ENCODE results near the gene NRIP2. TPM values are rescaled to one million over a fixed set of nuclear protein-coding genes. Genes with fewer than 3 reads are reported as not detected.

NRIP2 gene
- total RNA-seq, 1 donor from 2014 or later, result not detected

DNA sequence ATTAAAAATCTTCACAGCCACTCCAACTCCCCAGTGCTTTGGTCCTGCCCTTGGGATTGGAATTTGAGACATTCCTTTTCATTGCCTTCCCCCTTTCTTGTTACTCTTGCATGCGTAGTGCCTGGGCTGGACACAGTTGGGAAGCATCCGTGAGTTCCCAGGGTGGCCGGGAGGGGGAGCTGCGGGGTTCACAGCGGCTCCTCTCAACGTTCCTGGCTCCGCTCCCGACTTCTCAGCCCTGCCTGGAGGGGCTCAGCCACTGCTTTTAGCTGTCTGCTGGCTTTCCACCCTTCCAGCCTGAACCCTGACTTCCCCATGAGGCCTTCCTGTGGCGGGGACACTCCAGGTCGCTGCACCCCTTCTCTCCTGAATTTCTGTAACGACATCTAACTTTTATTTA, 18.8 kb upstream of the NRIP2 start:
- peak; percentile 46 to 89 for DNase-seq (ENCODE audit: low spot score in 2 of 2)
- FAIRE-seq, result no peak

- DNase-seq (ENCODE audit: low spot score in 2 of 2) (no peak), FAIRE-seq (no peak)
Observed at GRCh38 chr12:2851931-2852330, 17.1 kb upstream of the NRIP2 start.

DNA sequence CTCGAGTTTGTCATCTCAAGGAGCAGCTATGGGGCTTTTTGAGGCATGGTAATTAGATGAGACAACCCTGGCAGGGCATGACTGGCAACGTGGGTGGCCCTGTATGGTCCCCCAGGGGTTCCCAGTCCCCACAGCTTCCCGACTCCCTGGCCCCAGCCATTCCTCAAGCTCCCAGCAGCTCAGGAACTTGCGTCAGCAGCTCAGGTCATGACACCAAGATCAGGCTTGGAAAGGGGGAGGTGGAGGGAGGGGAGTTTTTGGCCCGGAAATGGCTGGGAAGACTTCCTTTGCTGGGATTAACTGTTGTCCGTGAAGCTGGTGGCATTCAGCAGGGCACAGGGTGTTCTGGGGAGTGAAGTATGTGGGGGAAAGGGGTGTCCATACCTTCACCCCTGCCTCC, 10.4 kb upstream of the NRIP2 start:
- FAIRE-seq (no peak), DNase-seq (ENCODE audit: low spot score in 2 of 2) (no peak)

GRCh38 chr12:2844786-2845185, 10.0 kb upstream of the NRIP2 start:
- no peak for DNase-seq (ENCODE audit: low spot score in 2 of 2)
- FAIRE-seq, result no peak

GRCh38 chr12:2842948-2843347, 8.1 kb upstream of the NRIP2 start:
- FAIRE-seq, result no peak

DNA sequence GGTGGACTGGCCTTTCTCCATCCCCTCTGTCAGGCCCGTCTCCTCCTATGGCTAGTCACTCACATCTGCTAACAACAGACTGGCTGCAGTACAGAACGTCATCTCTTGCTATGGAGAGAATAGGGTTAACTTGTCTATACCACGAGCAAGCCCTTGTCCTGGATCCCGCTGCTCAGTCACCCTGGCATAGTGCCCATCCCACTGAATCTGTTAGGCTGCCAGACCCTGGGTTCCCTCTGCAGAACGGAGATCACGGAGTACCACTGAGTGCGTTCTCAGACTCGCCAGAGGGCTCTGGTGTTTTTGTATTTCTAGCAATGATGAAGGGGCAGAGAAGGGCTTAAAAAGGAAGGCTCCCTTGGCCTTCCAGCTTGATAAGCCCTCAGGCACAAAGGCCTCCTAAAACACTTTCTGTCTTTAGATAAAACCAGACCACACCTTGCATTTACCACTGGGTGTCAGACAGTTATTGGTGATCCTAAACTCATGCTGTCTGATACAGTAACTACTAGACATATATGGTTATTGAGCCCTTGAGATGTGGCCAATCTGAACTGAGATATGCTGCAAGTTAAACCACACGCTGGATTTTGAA, 6.3 kb upstream of the NRIP2 start:
- FAIRE-seq, result no peak
- DNase-seq (ENCODE audit: low spot score in 2 of 2), result no peak

More at GRCh38 chr12:2842948-2843347, 8.1 kb upstream of the NRIP2 start:
- no peak for DNase-seq (ENCODE audit: low spot score in 2 of 2)

- no peak for FAIRE-seq
- no peak for DNase-seq (ENCODE audit: low spot score in 2 of 2)
Observed at GRCh38 chr12:2836574-2836973, 1.7 kb upstream of the NRIP2 start.

DNA sequence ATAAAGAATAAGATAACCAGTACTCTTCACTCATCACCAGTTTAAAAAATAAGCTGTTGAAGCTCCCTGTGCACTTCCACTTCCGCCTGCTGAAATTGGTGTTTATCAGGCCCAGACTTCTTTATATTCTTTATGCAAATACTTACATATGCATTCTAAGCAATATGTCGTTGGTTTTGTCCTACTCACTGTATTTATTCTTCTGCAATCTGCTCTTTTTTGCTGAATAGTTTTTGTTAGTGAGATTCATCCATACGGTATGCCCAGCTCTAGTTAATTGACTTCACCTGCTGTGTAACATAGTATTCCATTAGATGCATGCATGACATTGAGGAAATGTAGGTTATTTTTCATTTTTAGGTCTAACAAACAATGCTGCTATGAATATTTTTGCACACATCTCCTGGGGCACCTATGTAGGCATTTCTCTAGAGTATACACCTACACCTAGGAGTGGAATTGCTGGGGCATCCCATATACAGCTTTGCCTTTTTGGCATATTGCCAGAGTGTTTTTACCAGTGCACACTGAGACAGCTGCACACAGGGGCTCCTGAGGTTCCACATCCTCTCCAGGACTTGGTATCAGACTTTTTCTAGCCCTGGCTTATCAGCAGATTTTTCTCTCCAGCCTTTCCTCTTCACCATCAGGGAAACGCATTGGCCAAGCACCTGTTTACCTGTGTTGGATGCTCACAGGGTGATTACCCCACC, 1.0 kb upstream of the NRIP2 start:
- FAIRE-seq (no peak), DNase-seq (ENCODE audit: low spot score in 2 of 2) (no peak)

DNA sequence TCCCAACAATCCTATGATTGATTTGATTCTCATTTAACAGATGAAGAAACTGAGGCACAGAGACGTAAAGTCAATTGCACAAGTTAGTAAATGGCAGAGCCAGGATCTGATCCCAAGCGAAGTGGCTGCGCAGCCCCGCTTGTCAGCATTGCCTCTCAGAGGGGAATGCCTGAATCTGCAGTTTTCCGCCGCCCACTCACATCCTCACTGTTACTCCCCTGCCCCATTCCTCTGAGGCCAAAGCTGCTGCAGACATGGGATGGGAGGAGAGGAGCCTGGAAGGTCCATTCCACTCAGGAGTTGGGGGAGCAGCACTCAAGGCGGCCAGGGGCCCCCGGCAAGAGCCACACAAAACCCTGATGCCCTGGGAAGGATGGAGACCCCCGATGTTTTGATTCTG, 1.0 kb downstream of the NRIP2 start:
- FAIRE-seq, result no peak
- DNase-seq (ENCODE audit: low spot score in 2 of 2), result no peak

- no peak for FAIRE-seq
- DNase-seq (ENCODE audit: low spot score in 2 of 2), result no peak
Observed at GRCh38 chr12:2833327-2833726, 1.5 kb downstream of the NRIP2 start.

DNA sequence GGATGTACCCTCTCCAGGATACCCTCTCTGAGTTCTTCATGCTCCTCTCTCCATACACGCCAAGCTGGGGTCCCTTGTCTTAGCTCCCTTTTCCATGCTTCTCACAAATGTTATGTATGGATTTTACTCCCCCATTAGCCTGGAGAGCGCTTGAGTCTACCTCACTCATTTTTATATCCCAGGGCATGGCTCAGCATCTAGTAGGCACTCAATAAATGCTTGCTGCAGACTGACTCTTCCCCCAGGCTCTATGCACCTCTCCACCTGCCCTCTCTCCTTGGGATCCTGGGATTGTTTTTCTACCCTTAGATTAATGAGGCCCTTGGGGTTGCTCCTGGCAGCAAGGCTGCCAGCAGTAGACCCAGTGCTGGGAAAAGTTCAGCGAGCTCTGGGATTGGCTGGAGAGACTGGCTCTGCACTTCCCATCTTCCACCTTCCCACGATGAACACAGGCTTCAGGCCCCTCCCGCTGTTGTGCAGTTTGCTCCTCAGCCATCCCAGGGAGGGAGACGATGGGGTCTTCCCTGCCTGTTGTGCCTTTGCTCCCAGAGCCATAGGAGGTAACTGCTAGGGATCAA, 2.2 kb downstream of the NRIP2 start:
- DNase-seq (ENCODE audit: low spot score in 2 of 2) (no peak), FAIRE-seq (no peak)

- DNase-seq (ENCODE audit: low spot score in 2 of 2) (no peak), FAIRE-seq (no peak)
Observed at GRCh38 chr12:2829275-2829674, 5.6 kb downstream of the NRIP2 start.

GRCh38 chr12:2826721-2827515, 7.9 kb downstream of the NRIP2 start:
- FAIRE-seq (no peak), DNase-seq (ENCODE audit: low spot score in 2 of 2) (no peak)

DNA sequence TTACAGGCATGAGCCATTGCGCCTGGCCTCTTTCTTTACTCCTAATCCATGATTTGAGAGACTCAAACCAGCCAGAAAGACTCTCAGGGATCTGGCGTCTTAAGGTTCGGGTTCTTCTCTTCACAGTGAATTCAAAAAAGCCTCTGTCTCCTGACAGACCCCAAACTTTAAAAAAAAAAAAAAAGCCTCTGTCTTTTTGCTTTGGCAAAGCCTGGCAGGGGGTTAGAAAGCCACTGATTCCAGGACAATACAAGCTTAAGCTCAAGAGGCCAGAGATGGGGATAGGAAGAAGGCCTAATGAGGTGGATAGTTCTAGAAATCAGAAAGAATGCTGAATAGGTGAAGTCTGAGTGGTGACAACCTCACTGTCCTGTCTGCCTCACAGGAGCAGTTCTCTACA, 8.8 kb downstream of the NRIP2 start:
- FAIRE-seq (no peak), DNase-seq (ENCODE audit: low spot score in 2 of 2) (no peak)

- FAIRE-seq, result no peak
Observed at GRCh38 chr12:2825132-2825531, 9.7 kb downstream of the NRIP2 start.

DNA sequence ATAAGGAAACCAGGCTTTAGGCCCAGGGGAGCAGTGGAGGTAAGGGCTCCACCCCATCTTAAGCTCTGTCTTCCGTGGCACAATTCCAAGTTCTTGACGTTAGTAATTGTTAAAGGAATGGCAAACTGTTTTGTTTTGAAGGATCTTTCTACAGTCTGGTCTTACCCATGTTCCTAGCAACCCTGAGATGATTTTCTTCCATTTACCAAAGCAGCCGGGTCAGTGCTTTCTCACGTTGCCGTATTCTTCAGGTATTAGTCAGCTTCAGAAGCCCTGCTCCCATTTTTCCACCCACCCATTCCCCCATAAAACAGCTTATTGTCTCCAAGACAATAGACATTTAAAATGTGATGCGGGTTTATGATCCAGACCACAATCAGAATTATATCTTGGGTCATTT, 10.3 kb downstream of the NRIP2 start:
- DNase-seq (ENCODE audit: low spot score in 2 of 2) (no peak), FAIRE-seq (no peak)

More at GRCh38 chr12:2825132-2825531, 9.7 kb downstream of the NRIP2 start:
- no peak for DNase-seq (ENCODE audit: low spot score in 2 of 2)

- FAIRE-seq, result no peak
- DNase-seq (ENCODE audit: low spot score in 2 of 2), result no peak
Observed at GRCh38 chr12:2823483-2823882, 11.4 kb downstream of the NRIP2 start.

DNA sequence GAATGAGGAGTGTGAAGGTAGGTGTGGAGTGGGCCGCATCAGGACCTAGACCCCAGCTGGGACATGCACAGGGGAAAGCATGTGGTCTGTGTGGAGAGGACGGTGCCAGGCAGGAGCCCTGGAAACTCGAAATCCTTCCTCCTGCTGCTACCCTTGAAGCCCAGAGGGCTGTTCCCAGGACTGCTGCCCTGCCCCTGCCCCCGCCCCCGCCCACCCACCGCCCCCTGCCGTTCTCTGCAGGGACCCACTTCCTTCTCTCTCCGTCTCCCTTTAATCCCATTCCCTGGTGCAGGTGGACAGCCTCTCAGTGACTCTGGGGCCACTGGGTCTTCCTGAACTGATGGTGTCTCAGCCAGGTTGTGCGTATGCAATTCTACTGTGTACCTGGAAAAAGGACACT, 14.4 kb downstream of the NRIP2 start:
- no peak for FAIRE-seq
- no peak for DNase-seq (ENCODE audit: low spot score in 2 of 2)

DNA sequence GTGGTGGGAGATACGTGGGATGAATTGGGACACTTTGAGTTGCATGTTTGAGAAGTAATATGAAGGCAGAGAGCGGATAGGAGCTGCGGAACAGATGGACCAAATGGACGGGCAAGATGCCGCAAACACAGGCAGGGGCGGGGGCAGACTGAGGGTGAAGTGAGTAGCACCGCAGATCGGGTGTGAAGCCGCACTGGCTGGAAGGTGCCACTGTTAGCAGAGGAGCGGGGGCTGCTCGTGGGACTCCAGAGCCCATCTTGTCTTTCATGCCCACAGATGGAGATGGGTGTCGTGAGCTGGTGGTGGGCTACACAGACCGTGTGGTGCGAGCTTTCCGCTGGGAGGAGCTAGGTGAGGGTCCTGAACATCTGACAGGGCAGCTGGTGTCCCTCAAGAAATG, 15.0 kb downstream of the NRIP2 start:
- FAIRE-seq, result no peak
- no peak for DNase-seq (ENCODE audit: low spot score in 2 of 2)

DNA sequence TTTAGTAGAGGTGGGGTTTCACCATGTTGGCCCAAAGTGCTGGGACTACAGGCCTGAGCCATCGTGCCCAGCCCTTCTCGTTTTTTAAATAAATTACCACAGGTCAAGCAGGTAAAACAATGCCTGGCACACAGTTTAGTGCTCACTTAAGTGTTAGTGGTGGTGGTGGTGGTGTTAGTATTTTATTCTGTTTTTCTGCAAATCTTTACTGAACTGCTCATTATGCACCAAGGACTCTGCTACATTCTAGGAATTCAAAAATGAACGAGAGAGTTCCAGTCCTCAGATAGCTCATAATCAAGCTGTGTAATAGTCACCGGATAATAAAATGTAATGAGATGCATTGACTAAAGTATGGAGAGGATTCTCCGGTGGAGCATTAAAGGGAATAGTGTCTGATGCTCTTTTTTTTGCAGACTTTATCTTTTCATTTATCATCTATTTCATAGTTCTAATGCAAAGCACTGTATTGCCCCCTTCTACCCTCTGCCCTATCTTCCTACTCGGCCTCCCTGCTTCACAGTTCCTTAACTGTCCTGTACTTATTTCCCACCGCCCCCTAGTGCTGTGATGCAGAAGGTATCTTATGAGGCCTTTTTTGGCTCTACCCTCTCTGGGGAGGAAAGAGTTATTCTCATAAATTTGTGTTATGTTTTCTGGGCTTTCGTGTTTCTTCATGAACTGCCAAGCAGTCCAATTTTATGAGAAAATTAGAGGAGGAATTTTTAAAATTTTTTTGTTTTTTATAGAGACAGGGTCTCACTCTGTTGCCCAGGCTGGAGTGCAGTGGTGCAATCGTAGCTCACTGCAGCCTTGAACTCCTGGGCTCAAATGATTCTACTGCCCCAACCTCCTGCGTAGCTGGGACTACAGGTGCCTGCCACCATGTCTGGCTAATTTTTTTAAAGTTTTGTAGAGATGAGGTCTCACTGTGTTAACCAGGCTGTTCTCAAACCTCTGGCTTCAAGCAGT, 21.3 kb downstream of the NRIP2 start:
- DNase-seq (ENCODE audit: low spot score in 2 of 2), result peak in 1 of 2 donors; percentile 33
- FAIRE-seq, result no peak

Measured in frontal cortex (tissue), 4 donors.